A673 (cell line): Measurements from ENCODE around the gene AQP2. TPM values are rescaled to one million over a fixed set of nuclear protein-coding genes. Genes with fewer than 3 reads are reported as not detected.

Experiments
- BruUV-seq: library from RNA; stranded (reverse); fragments of 400-500 nt; replicated peaks from 2 replicates; lab custom pipeline; 2021; lab: Mats Ljungman, UMichigan
- CTCF ChIA-PET: fragments of 300-600 bp; sonication (Branson Sonifier 250); formaldehyde crosslinking; loops from one replicate; lab custom pipeline; 2022; ENCODE audit warnings: antibody characterized with exemption; lab: Charles Lee
- POLR2A ChIA-PET: fragments of 300-600 bp; sonication (Branson Sonifier 250); formaldehyde crosslinking; loops from one replicate; lab custom pipeline; 2022; ENCODE audit warnings: antibody characterized with exemption; ENCODE audit not compliant: low non-redundant PET; lab: Charles Lee
- DNase-seq: peaks from one replicate; pipeline ENCODE4 v3.0.0-alpha.2; 2015; ENCODE audit warnings: low spot score
- H3K27ac ChIP-seq: fragments of 200-600 bp; sonication (generic); 2 replicates; pipeline ENCODE4 v1.5.1; 2016; ENCODE audit warnings: mixed run types, low read depth, mild to moderate bottlenecking, mixed read lengths, antibody characterized with exemption, low read length; ENCODE audit not compliant: poor library complexity, severe bottlenecking
- H3K27me3 ChIP-seq: fragments of 200-600 bp; sonication (generic); replicated peaks from 2 replicates; pipeline ENCODE4 v1.6.1; 2017; ENCODE audit warnings: mixed run types, low read depth, mild to moderate bottlenecking, mixed read lengths, antibody characterized with exemption, low read length; ENCODE audit not compliant: insufficient read depth, poor library complexity
- H3K36me3 ChIP-seq: fragments of 200-600 bp; sonication (generic); 2 replicates; pipeline ENCODE4 v1.6.1; 2016; ENCODE audit warnings: mixed run types, mild to moderate bottlenecking, mixed read lengths, antibody characterized with exemption, low read length; ENCODE audit not compliant: insufficient read depth, poor library complexity, severe bottlenecking
- H3K4me1 ChIP-seq: fragments of 200-600 bp; sonication (generic); 2 replicates; pipeline ENCODE4 v1.6.1; 2017; ENCODE audit warnings: mixed run types, mild to moderate bottlenecking, mixed read lengths, antibody characterized with exemption, low read length; ENCODE audit not compliant: insufficient read depth, poor library complexity, severe bottlenecking
- H3K4me3 ChIP-seq: fragments of 200-600 bp; sonication (generic); 2 replicates; pipeline ENCODE4 v1.5.1; 2016; ENCODE audit warnings: low read depth, mixed run types, mild to moderate bottlenecking, mixed read lengths, low read length; ENCODE audit not compliant: poor library complexity, severe bottlenecking
- H3K9me3 ChIP-seq: fragments of 200-600 bp; sonication (generic); 2 replicates; pipeline ENCODE4 v1.6.1; 2016; ENCODE audit warnings: mixed run types, low read depth, mild to moderate bottlenecking, mixed read lengths, antibody characterized with exemption, low read length; ENCODE audit not compliant: poor library complexity, severe bottlenecking
- EZH2 ChIP-seq: fragments of 200-600 bp; sonication (generic); IDR thresholded peaks from 2 replicates; pipeline ENCODE4 v1.6.1; 2017; ENCODE audit warnings: borderline replicate concordance, low read depth, mild to moderate bottlenecking, mixed read lengths, antibody characterized with exemption, low read length; ENCODE audit not compliant: poor library complexity, severe bottlenecking
- intact Hi-C: fragments of 100-400 bp; cut with micrococcal nuclease; formaldehyde crosslinking; loops from one replicate; pipeline ENCODE4 v1.10.0; 2022; ENCODE audit not compliant: unreplicated experiment
- total RNA-seq: library from RNA; stranded (reverse); gene quantifications from 2 replicates; pipeline ENCODE4 v1.2.3, GENCODE V29; 2021
- TF ChIP-seq, protein P1 (sequence below): fragments of 300-800, 200-600 bp; sonication (generic); conservative IDR thresholded peaks from 2 replicates; pipeline ENCODE4 v1.5.1; 2017; ENCODE audit warnings: low read depth, mild to moderate bottlenecking, antibody characterized with exemption, low read length, moderate library complexity, mixed read lengths

Gene AQP2
- total RNA-seq, 1 experiment from 2014 or later, result not detected

DNA sequence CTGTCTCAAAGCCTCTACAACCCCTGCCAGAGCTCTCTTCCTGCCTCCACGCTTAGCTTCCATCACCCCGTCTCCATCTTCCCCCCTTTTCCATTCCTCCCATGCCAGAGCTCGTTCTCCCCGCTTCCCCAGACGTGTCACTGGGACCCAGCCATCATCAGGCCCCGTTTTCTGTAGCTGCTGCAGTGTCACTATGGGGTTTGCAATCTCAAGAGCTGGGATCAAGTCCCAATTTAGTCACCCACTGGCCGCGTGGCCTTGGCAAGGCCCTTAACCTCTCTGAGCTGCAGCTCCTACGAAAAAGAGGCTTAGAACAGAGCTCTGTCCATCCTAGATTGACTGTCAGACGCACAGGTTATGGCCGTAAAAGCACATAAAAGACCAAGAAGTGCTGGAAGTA, 45.9 kb upstream of the AQP2 start:
- no peak overlapping the region for H3K4me3 ChIP-seq
- no TSS peak for BruUV-seq
- no peak for DNase-seq
- no peaks in the 10 kb centered on the region for H3K27me3 ChIP-seq
- intact Hi-C loops, result no loop called here
- POLR2A ChIA-PET, result no interaction called here
- CTCF ChIA-PET, result no interaction called here
- H3K4me1 ChIP-seq, result no peaks in the 10 kb centered on the region
- no peak overlapping the region for H3K27ac ChIP-seq
- no peaks in the 10 kb centered on the region for H3K9me3 ChIP-seq
- no peak for TF ChIP-seq EZH2
- TF ChIP-seq, protein P1, sequence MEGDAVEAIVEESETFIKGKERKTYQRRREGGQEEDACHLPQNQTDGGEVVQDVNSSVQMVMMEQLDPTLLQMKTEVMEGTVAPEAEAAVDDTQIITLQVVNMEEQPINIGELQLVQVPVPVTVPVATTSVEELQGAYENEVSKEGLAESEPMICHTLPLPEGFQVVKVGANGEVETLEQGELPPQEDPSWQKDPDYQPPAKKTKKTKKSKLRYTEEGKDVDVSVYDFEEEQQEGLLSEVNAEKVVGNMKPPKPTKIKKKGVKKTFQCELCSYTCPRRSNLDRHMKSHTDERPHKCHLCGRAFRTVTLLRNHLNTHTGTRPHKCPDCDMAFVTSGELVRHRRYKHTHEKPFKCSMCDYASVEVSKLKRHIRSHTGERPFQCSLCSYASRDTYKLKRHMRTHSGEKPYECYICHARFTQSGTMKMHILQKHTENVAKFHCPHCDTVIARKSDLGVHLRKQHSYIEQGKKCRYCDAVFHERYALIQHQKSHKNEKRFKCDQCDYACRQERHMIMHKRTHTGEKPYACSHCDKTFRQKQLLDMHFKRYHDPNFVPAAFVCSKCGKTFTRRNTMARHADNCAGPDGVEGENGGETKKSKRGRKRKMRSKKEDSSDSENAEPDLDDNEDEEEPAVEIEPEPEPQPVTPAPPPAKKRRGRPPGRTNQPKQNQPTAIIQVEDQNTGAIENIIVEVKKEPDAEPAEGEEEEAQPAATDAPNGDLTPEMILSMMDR, result no peak
- H3K36me3 ChIP-seq, result no peaks in the 10 kb centered on the region

DNA sequence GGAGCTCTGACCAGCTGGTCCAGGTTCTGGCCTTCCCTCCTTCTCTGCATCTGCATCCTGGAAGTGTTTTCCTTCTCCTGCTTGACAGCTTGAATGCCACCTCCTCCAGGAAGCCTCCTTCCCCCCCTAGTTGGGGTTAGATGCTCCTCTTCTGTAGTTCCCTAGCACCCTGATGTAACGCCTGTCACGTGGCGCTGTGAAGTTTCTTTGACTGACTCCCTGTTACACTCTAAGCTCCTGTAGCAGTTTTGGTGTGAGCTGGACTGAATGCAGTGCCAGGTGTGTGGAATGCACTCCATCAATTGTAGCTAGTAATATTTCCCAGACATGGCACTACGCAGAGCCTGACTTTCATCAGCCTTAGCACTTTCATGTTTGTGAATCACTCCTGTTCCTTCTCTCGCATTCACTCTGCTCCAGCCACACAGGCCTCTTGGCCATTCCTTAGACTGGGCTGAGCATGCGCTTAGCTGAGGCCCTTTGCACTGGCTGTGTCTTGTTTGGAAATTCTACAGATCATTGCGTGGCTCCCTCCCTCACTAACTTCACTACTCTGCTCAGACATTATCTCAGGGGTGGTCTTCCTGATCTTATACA, 44.7 kb upstream of the AQP2 start:
- POLR2A ChIA-PET, result interaction anchor here (0.6 kb wide), 2 partner anchors 268 to 317 kb away, joined by 3 to 7 read pairs; no protein-coding TSS in a partner anchor
- H3K4me1 ChIP-seq, result no peaks in the 10 kb centered on the region
- DNase-seq, result no peak
- no peak overlapping the region for H3K4me3 ChIP-seq
- BruUV-seq, result no TSS peak
- CTCF ChIA-PET, result interaction anchor here (0.6 kb wide), 2 partner anchors 57 to 203 kb away, joined by 6 to 9 read pairs; no protein-coding TSS in a partner anchor
- H3K36me3 ChIP-seq, result no peaks in the 10 kb centered on the region
- H3K27me3 ChIP-seq, result no peaks in the 10 kb centered on the region
- H3K9me3 ChIP-seq, result no peaks in the 10 kb centered on the region
- no peak overlapping the region for H3K27ac ChIP-seq
- no peak for TF ChIP-seq EZH2
- intact Hi-C loops, result no loop called here

DNA sequence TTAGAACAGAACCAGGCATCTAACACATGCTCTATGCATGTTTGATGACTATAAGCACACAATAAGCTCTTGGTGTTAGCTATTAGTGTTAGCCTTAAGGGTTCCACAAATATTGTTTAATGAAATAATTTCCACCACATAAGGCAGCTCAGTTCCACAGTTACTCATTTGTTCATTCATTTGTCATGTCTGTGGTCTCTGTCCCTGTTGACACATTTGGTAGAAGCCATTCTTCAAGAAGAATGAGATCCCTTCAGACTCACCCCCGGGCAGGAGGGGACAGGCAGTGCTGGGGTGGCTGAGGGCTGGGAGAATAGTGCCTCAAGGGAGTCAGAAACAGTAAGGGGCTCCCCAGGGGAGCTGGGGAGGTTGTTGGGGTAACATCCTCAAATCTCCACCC, 43.2 kb upstream of the AQP2 start:
- H3K27me3 ChIP-seq, result no peaks in the 10 kb centered on the region
- TF ChIP-seq EZH2, result no peak
- TF ChIP-seq, protein P1, result no peak
- ChIA-PET CTCF (no interaction called here), POLR2A (interaction anchor here (0.6 kb wide), 1 partner anchor 541 kb away, joined by 3 read pairs; no protein-coding TSS in a partner anchor)
- H3K9me3 ChIP-seq, result no peaks in the 10 kb centered on the region
- H3K27ac ChIP-seq, result no peak overlapping the region
- no peaks in the 10 kb centered on the region for H3K36me3 ChIP-seq
- H3K4me3 ChIP-seq, result no peak overlapping the region
- no peaks in the 10 kb centered on the region for H3K4me1 ChIP-seq
- BruUV-seq, result no TSS peak
- DNase-seq, result no peak
- intact Hi-C loops, result no loop called here

DNA sequence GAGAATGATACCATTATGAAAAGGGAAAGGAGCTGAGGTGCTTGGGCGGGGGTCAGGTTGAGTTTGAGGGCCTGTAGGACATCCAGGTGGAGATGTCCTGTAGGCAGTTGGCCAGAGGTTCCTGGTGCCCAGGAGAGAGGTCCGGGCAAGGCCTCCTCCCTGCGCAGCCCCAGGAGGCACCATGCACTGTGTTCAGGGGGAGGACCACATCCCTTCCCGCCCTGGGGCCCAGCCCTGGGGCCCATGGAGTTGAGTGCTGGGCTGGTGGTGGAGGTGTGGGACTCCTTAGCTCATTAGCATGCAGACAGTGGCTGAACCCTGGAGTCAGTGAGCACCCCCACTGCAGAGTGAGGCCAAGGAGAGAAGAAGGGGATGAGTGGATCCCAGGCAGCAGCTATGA, 41.2 kb upstream of the AQP2 start:
- ChIA-PET CTCF (no interaction called here), POLR2A (no interaction called here)
- no TSS peak for BruUV-seq
- intact Hi-C loops, result no loop called here
- Histone ChIP-seq H3K4me3 (no peak overlapping the region), H3K27ac (no peak overlapping the region), H3K27me3 (no peaks in the 10 kb centered on the region), H3K4me1 (no peaks in the 10 kb centered on the region), H3K36me3 (no peaks in the 10 kb centered on the region), H3K9me3 (no peaks in the 10 kb centered on the region)
- no peak for DNase-seq
- no peak for TF ChIP-seq EZH2
- TF ChIP-seq, protein P1, result no peak
